GM12878 (cell line): Measurements from ENCODE around the gene CADPS. TPM values are rescaled to one million over a fixed set of nuclear protein-coding genes. Genes with fewer than 3 reads are reported as not detected.

Experiments used
- ATAC-seq: fragments of 200-7000 bp; cut with Tn5 transposase; 3 replicates; pipeline ENCODE4 v1.9.1; 2020; ENCODE audit warnings: mild to moderate bottlenecking, moderate library complexity
- BruUV-seq: library from RNA; stranded (reverse); fragments of 400-500 nt; replicated peaks from 2 replicates; lab custom pipeline; 2021; lab: Mats Ljungman, UMichigan
- CTCF ChIA-PET: fragments of 300-600 bp; sonication (Branson Sonifier 250); formaldehyde crosslinking; extraction: SDS; loops from one replicate; lab custom pipeline; 2021; ENCODE audit warnings: inconsistent platforms; lab: Yijun Ruan, JAX
- POLR2A ChIA-PET: fragments of 350-600 bp; formaldehyde crosslinking; extraction: SDS; loops from one replicate; lab custom pipeline; 2021; ENCODE audit warnings: inconsistent platforms; lab: Charles Lee
- RAD21 ChIA-PET: fragments of 300-600 bp; sonication (Branson Sonifier 250); formaldehyde crosslinking; loops from one replicate; lab custom pipeline; 2023; ENCODE audit warnings: antibody characterized with exemption; ENCODE audit not compliant: unreplicated experiment; lab: Charles Lee
- SMC1A ChIA-PET: fragments of 300-600 bp; sonication (Branson Sonifier 250); formaldehyde crosslinking; loops from one replicate; lab custom pipeline; 2023; ENCODE audit not compliant: unreplicated experiment, uncharacterized antibody; lab: Charles Lee
- DNase-seq: peaks from one replicate; pipeline ENCODE4 v3.0.0-alpha.2; 2011; ENCODE audit warnings: low read depth, low spot score
- FAIRE-seq: peaks from 3 replicates; lab custom pipeline; 2011; peaks lifted over from hg19 to GRCh38; lab: Jason Lieb, UNC
- H2AFZ ChIP-seq: 2 replicates; pipeline ENCODE4 v1.6.0; 2011; ENCODE audit warnings: low read depth, low read length, control low read depth; ENCODE audit not compliant: control insufficient read depth
- H3K27ac ChIP-seq: 2 replicates; pipeline ENCODE4 v1.5.1; 2011; ENCODE audit warnings: control low read depth; ENCODE audit not compliant: control insufficient read depth, insufficient read depth
- H3K27me3 ChIP-seq, 2 experiments: replicated peaks in 1 of 2; 2 replicates each; pipeline versions ENCODE4 v1.6.0 to v1.6.1; 2011; ENCODE audit warnings: low read length in 1 of 2; ENCODE audit not compliant: control insufficient read depth in 2 of 2, insufficient read depth in 2 of 2
- H3K36me3 ChIP-seq, 2 experiments: 2 replicates each; pipeline ENCODE4 v1.5.1; 2011; ENCODE audit warnings: low read length in 1 of 2; ENCODE audit not compliant: control insufficient read depth in 2 of 2, insufficient read depth in 2 of 2
- H3K4me1 ChIP-seq: 2 replicates; pipeline ENCODE4 v1.6.1; 2011; ENCODE audit warnings: mild to moderate bottlenecking, low read length, moderate library complexity, mixed read lengths; ENCODE audit not compliant: control insufficient read depth, insufficient read depth
- H3K4me2 ChIP-seq: 2 replicates; pipeline ENCODE4 v1.6.0; 2011; ENCODE audit warnings: control low read depth; ENCODE audit not compliant: control insufficient read depth, insufficient read depth
- H3K4me3 ChIP-seq: fragments of 200-600 bp; sonication (generic); 2 replicates; pipeline ENCODE4 v1.5.1; 2016
- H3K79me2 ChIP-seq: 2 replicates; pipeline ENCODE4 v1.6.0; 2011; ENCODE audit warnings: low read length; ENCODE audit not compliant: control insufficient read depth, insufficient read depth
- H3K9ac ChIP-seq: 2 replicates; pipeline ENCODE4 v1.8.0; 2011; ENCODE audit warnings: low read length, control low read depth, mixed read lengths; ENCODE audit not compliant: control insufficient read depth, insufficient read depth
- H3K9me3 ChIP-seq: replicated peaks from 3 replicates; pipeline ENCODE4 v1.5.1; 2011; ENCODE audit warnings: mild to moderate bottlenecking, low read length; ENCODE audit not compliant: control insufficient read depth, insufficient read depth
- H4K20me1 ChIP-seq: 2 replicates; pipeline ENCODE4 v1.6.0; 2011; ENCODE audit not compliant: control insufficient read depth, insufficient read depth
- BCL3 ChIP-seq: IDR thresholded peaks from 2 replicates; pipeline ENCODE4 v1.6.1; 2011; ENCODE audit warnings: borderline replicate concordance, low read depth, mild to moderate bottlenecking, moderate library complexity, low read length; ENCODE audit not compliant: insufficient read depth, poor library complexity, severe bottlenecking
- CBFB ChIP-seq: IDR thresholded peaks from 2 replicates; pipeline ENCODE4 v1.6.1; 2016; ENCODE audit warnings: antibody characterized with exemption, low read depth
- E2F4 ChIP-seq: IDR thresholded peaks from 2 replicates; pipeline ENCODE4 v1.6.1; 2012; ENCODE audit warnings: low read depth, low read length, improper control_type of control experiment
- EED ChIP-seq: sonication (generic); IDR thresholded peaks from 2 replicates; pipeline ENCODE4 v1.6.1; 2016; ENCODE audit warnings: antibody characterized with exemption, low read depth
- MAX ChIP-seq: IDR thresholded peaks from 2 replicates; pipeline ENCODE4 v1.6.1; 2012; ENCODE audit warnings: low read depth, low read length, improper control_type of control experiment
- SRF ChIP-seq, 2 experiments: IDR thresholded peaks; 2 replicates each; pipeline ENCODE4 v1.6.1; 2011; ENCODE audit warnings: low read depth in 2 of 2, low read length in 2 of 2, mild to moderate bottlenecking in 1 of 2, moderate library complexity in 1 of 2
- YBX1 ChIP-seq: fragments of 450-650 bp; IDR thresholded peaks from 2 replicates; pipeline ENCODE4 v1.6.1; 2016; ENCODE audit warnings: antibody characterized with exemption
- WGBS: methylation state at CpG from one replicate; pipeline ENCODE4 v1.1.6; 2016; ENCODE audit warnings: low lambda C conversion rate; ENCODE audit not compliant: insufficient replicate concordance, insufficient coverage; ENCODE audit errors: missing lambda C conversion rate; 5-methylcytosine and 5-hydroxymethylcytosine counted together
- in situ Hi-C: fragments of 300-500 bp; cut with MboI; formaldehyde crosslinking; loops from 9 replicates; pipeline ENCODE4 v1.14.3; 2018; ENCODE audit warnings: mixed read lengths
- intact Hi-C: fragments of 100-400 bp; cut with micrococcal nuclease; formaldehyde crosslinking; loops from one replicate; pipeline ENCODE4 v1.14.2; 2022; ENCODE audit not compliant: unreplicated experiment
- polyA plus RNA-seq, 11 experiments: library from polyadenylated mRNA; depleted of rRNA in 4 of 11; unstranded in 6 of 11; stranded (reverse) in 5 of 11; fragments of >200 nt; fragmentation: Nextera tagmentation in 4 of 11; fragmentation: Illumina TruSeq in 1 of 11; extraction: Ambion mirVana in 4 of 11; extraction: Trizol in 1 of 11; gene quantifications; 1 replicate in 1 of 11; 2 replicates in 10 of 11; pipeline versions ENCODE4 v1.2.1 to v1.2.3, GENCODE V29; 2011 to 2016; ENCODE audit warnings: inconsistent platforms in 2 of 11, missing spikeins in 2 of 11, low read depth in 1 of 11
- total RNA-seq, 4 experiments: library from RNA; depleted of rRNA in 3 of 4; stranded (reverse); fragments of >200 nt in 3 of 4; fragmentation: Illumina TruSeq in 1 of 4; extraction: Trizol in 1 of 4; gene quantifications; 2 replicates each; pipeline versions ENCODE4 v1.2.1 to v1.2.3, GENCODE V29; 2013 to 2021

CADPS gene
- total and polyA plus RNA-seq, 10 of the 15 experiments (the other 5 are each of a cell fraction or from before 2014, with no cell fraction given) = 0.20 TPM; not detected in 9

- Histone ChIP-seq H4K20me1 (no peaks in the 10 kb centered on the region), H3K27ac (no peak overlapping the region), H3K4me1 (no peaks in the 10 kb centered on the region), H3K4me2 (no peak overlapping the region), H3K36me3 (no peaks in the 10 kb centered on the region), H3K9ac (no peak overlapping the region), H3K79me2 (no peaks in the 10 kb centered on the region), H2AFZ (no peak overlapping the region), H3K4me3 (no peak overlapping the region), H3K9me3 (no peaks in the 10 kb centered on the region; the same call in 2 of the 3 replicates), H3K27me3 (no peaks in the 10 kb centered on the region)
- SMC1A ChIA-PET = interaction anchor here (0.5 kb wide), 1 partner anchor 13 kb away, joined by 3 read pairs; no protein-coding TSS in a partner anchor
- POLR2A ChIA-PET = no interaction called here
- in situ Hi-C loops (no loop called here), intact Hi-C loops (no loop called here)
- no peak for ATAC-seq
- no peak for FAIRE-seq
- RAD21 ChIA-PET = no interaction called here
- CTCF ChIA-PET = interaction anchor here (1.3 kb wide), 1 partner anchor 35 kb away, joined by 3 read pairs; no protein-coding TSS in a partner anchor
- no TSS peak for BruUV-seq
- TF ChIP-seq MAX (no peak), CBFB (no peak), E2F4 (no peak), YBX1 (no peak), BCL3 (no peak), EED (no peak), SRF (IDR thresholded peaks at IDR 0.05; ENCODE audit: low read depth in 2 of 2, low read length in 2 of 2) (no peak)
- no peak for DNase-seq
- 0% methylated on average over 1 of the region's 1 CpG for WGBS
These were observed 298.1 kb downstream of the CADPS start for GRCh38 chr3:62577153-62577552.
